CD4-positive, alpha-beta T cell (primary cell): Measurements from ENCODE around the gene CPEB1. TPM values are rescaled to one million over a fixed set of nuclear protein-coding genes. Genes with fewer than 3 reads are reported as not detected.

Experiments
- ATAC-seq: fragments of 200-7000 bp; cut with Tn5 transposase; one replicate; pipeline ENCODE4 v1.10.0; 2022; ENCODE audit warnings: mild to moderate bottlenecking; ENCODE audit not compliant: poor library complexity
- CTCF ChIA-PET: fragments of 350-600 bp; sonication (Branson Sonifier 250); formaldehyde crosslinking; loops from one replicate; lab custom pipeline; 2021; ENCODE audit warnings: antibody characterized with exemption, inconsistent platforms; lab: Charles Lee
- POLR2A ChIA-PET: fragments of 350-600 bp; sonication (Branson Sonifier 250); formaldehyde crosslinking; loops from one replicate; lab custom pipeline; 2021; ENCODE audit warnings: antibody characterized with exemption, inconsistent platforms; lab: Charles Lee
- DNase-seq, 14 experiments: peaks; one replicate each; pipeline ENCODE4 v3.0.0-alpha.2; 2013 to 2020; ENCODE audit warnings: mixed read lengths in 2 of 14
- H3K27ac ChIP-seq, 2 donors: one replicate each; pipeline versions ENCODE4 v1.5.1 to v1.7.0; 2013; ENCODE audit warnings: low read length in 2 of 2, low read depth in 1 of 2, mild to moderate bottlenecking in 1 of 2
- H3K27me3 ChIP-seq, 2 experiments: 1 replicate in 1 of 2; 2 replicates in 1 of 2; pipeline versions ENCODE4 v1.6.1 to v1.7.0; 2013; ENCODE audit warnings: low read length in 2 of 2, control low read depth in 1 of 2, mild to moderate bottlenecking in 1 of 2, moderate library complexity in 1 of 2; ENCODE audit not compliant: insufficient read depth in 2 of 2, control insufficient read depth in 1 of 2
- H3K36me3 ChIP-seq: one replicate; pipeline ENCODE4 v1.6.1; 2013; ENCODE audit warnings: low read length, control low read depth; ENCODE audit not compliant: insufficient read depth
- H3K4me1 ChIP-seq: one replicate; pipeline ENCODE4 v1.6.1; 2013; ENCODE audit warnings: low read length, control low read depth; ENCODE audit not compliant: insufficient read depth
- H3K4me3 ChIP-seq: one replicate; pipeline ENCODE4 v1.5.1; 2013; ENCODE audit warnings: mild to moderate bottlenecking, low read length, moderate library complexity
- H3K9me3 ChIP-seq, 2 experiments: 1 replicate in 1 of 2; 2 replicates in 1 of 2; pipeline versions ENCODE4 v1.6.1 to v1.7.0; 2013; ENCODE audit warnings: low read length in 2 of 2, mild to moderate bottlenecking in 2 of 2, control low read depth in 1 of 2, moderate library complexity in 1 of 2; ENCODE audit not compliant: control insufficient read depth in 1 of 2, insufficient read depth in 1 of 2
- H3K27ac Mint-ChIP-seq: one replicate; pipeline ENCODE4 v1.8.0; 2020; ENCODE audit warnings: mixed read lengths
- H3K27me3 Mint-ChIP-seq: one replicate; pipeline ENCODE4 v1.8.0; 2021; ENCODE audit warnings: mixed read lengths
- H3K36me3 Mint-ChIP-seq: one replicate; pipeline ENCODE4 v1.8.0; 2021; ENCODE audit warnings: low read depth, mixed read lengths
- H3K4me1 Mint-ChIP-seq: one replicate; pipeline ENCODE4 v1.8.0; 2021; ENCODE audit warnings: low read depth, mixed read lengths
- H3K4me3 Mint-ChIP-seq: one replicate; pipeline ENCODE4 v1.8.0; 2020; ENCODE audit warnings: mild to moderate bottlenecking, mixed read lengths
- H3K9me3 Mint-ChIP-seq: one replicate; pipeline ENCODE4 v1.8.0; 2020; ENCODE audit warnings: mixed read lengths
- CTCF ChIP-seq: fragments of 200-600 bp; IDR thresholded peaks from one replicate; pipeline ENCODE4 v1.8.0; 2022; ENCODE audit warnings: antibody characterized with exemption, mild to moderate bottlenecking
- intact Hi-C, 2 experiments: fragments of 100-400 bp; cut with DNase I in 1 of 2; cut with micrococcal nuclease in 1 of 2; formaldehyde crosslinking; loops; one replicate each; pipeline versions ENCODE4 v1.15.1 to v1.9.0; 2023 to 2025; cut with DNase I, micrococcal nuclease
- total RNA-seq, 174 experiments: library from RNA in 2 of 174; stranded (reverse) in 2 of 174; gene quantifications; one replicate each; pipeline ENCODE4 v1.2.3 and lab custom pipeline; 2021 to 2026

The CPEB1 gene
- total RNA-seq, 2 experiments from 2014 or later = 0.19 to 0.61 TPM

- TF ChIP-seq CTCF = no peak
- H3K4me1 ChIP-seq = no peaks in the 10 kb centered on the region
- H3K27me3 ChIP-seq = no peaks in the 10 kb centered on the region
- Mint-ChIP-seq H3K27ac (no peak overlapping the region), H3K36me3 (no peaks in the 10 kb centered on the region), H3K4me3 (no peak overlapping the region), H3K27me3 (peaks cover 4% of the 10 kb centered on the region), H3K9me3 (no peaks in the 10 kb centered on the region), H3K4me1 (no peaks in the 10 kb centered on the region)
- intact Hi-C loops = no loop called here
- H3K9me3 ChIP-seq = no peaks in the 10 kb centered on the region
- no peak for DNase-seq
- no peaks in the 10 kb centered on the region for H3K36me3 ChIP-seq
- ChIA-PET POLR2A (no interaction called here), CTCF (no interaction called here)
- no peak for ATAC-seq
- no peak overlapping the region for H3K4me3 ChIP-seq
- no peak overlapping the region for H3K27ac ChIP-seq
Measured at GRCh38 chr15:82625136-82625535, 22.0 kb downstream of the CPEB1 start.

GRCh38 chr15:82624438-82624837 is 22.7 kb downstream of the CPEB1 start:
- Mint-ChIP-seq H3K27ac (no peak overlapping the region), H3K9me3 (no peaks in the 10 kb centered on the region), H3K4me3 (no peak overlapping the region), H3K36me3 (no peaks in the 10 kb centered on the region), H3K27me3 (peaks cover 4% of the 10 kb centered on the region), H3K4me1 (no peaks in the 10 kb centered on the region)
- CTCF ChIA-PET = no interaction called here
- H3K9me3 ChIP-seq = no peaks in the 10 kb centered on the region
- ATAC-seq = no peak
- H3K4me3 ChIP-seq = no peak overlapping the region
- no peaks in the 10 kb centered on the region for H3K36me3 ChIP-seq
- H3K4me1 ChIP-seq = no peaks in the 10 kb centered on the region
- POLR2A ChIA-PET = no interaction called here
- no peak for TF ChIP-seq CTCF
- H3K27me3 ChIP-seq = no peaks in the 10 kb centered on the region
- DNase-seq = no peak
- intact Hi-C loops = no loop called here
- no peak overlapping the region for H3K27ac ChIP-seq

- Mint-ChIP-seq H3K27me3 (peaks cover 4% of the 10 kb centered on the region), H3K4me3 (no peak overlapping the region), H3K9me3 (no peaks in the 10 kb centered on the region), H3K27ac (no peak overlapping the region), H3K4me1 (no peaks in the 10 kb centered on the region), H3K36me3 (no peaks in the 10 kb centered on the region)
- intact Hi-C loops = no loop called here
- Histone ChIP-seq H3K27ac (no peak overlapping the region), H3K27me3 (no peaks in the 10 kb centered on the region), H3K36me3 (no peaks in the 10 kb centered on the region), H3K9me3 (no peaks in the 10 kb centered on the region), H3K4me1 (no peaks in the 10 kb centered on the region), H3K4me3 (no peak overlapping the region)
- no peak for TF ChIP-seq CTCF
- CTCF ChIA-PET = no interaction called here
- POLR2A ChIA-PET = no interaction called here
- DNase-seq = no peak
- ATAC-seq = no peak
Measured at GRCh38 chr15:82624008-82624407, 23.2 kb downstream of the CPEB1 start.
